Hematopoietic multipotent progenitor cell treated with erythropoietin and hydrocortisone succinate and interleukin-3 and kit ligand, for 4 days (in vitro differentiated cells): Measurements from ENCODE around the gene MED12L.

Source experiments
- DNase-seq: peaks from one replicate; pipeline ENCODE4 v3.0.0-alpha.2; 2015

MED12L gene

GRCh38 chr3:151145713-151146070 is 60.2 kb downstream of the MED12L start:
- no peak for DNase-seq

- DNase-seq: peak; percentile 93
Observed at GRCh38 chr3:151146071-151146730, 60.7 kb downstream of the MED12L start.

- DNase-seq: no peak
Observed at GRCh38 chr3:151146731-151147091, 61.2 kb downstream of the MED12L start.

GRCh38 chr3:151147299-151147698 is 61.8 kb downstream of the MED12L start:
- no peak for DNase-seq

GRCh38 chr3:151152455-151153079 is 67.1 kb downstream of the MED12L start:
- no peak for DNase-seq

- DNase-seq: no peak
Observed at GRCh38 chr3:151154566-151154965, 69.1 kb downstream of the MED12L start.

GRCh38 chr3:151155409-151156128 is 70.1 kb downstream of the MED12L start:
- no peak for DNase-seq

GRCh38 chr3:151156618-151157216 is 71.3 kb downstream of the MED12L start:
- DNase-seq: peak; percentile 87

GRCh38 chr3:151159806-151160205 is 74.3 kb downstream of the MED12L start:
- DNase-seq: no peak

- DNase-seq: no peak
Observed at GRCh38 chr3:151165226-151165625, 79.8 kb downstream of the MED12L start.

GRCh38 chr3:151166161-151166560 is 80.7 kb downstream of the MED12L start:
- peak; percentile 38 for DNase-seq

GRCh38 chr3:151168269-151169094 is 83.0 kb downstream of the MED12L start:
- DNase-seq: peak; percentile 72

GRCh38 chr3:151169262-151169947 is 83.9 kb downstream of the MED12L start:
- DNase-seq: peak; percentile 79

- peak; percentile 83 for DNase-seq
Observed at GRCh38 chr3:151169948-151170679, 84.7 kb downstream of the MED12L start.

- DNase-seq: peak; percentile 70
Observed at GRCh38 chr3:151171145-151171757, 85.8 kb downstream of the MED12L start.

- DNase-seq: peak; percentile 39
Observed at GRCh38 chr3:151174351-151174750, 88.9 kb downstream of the MED12L start.

- DNase-seq: no peak
Observed at GRCh38 chr3:151175952-151176351, 90.5 kb downstream of the MED12L start.

- no peak for DNase-seq
Observed at GRCh38 chr3:151178208-151178845, 92.9 kb downstream of the MED12L start.

- DNase-seq: no peak
Observed at GRCh38 chr3:151182349-151183079, 97.0 kb downstream of the MED12L start.

GRCh38 chr3:151183265-151183671 is 97.8 kb downstream of the MED12L start:
- no peak for DNase-seq
